Erythroblast (primary cell): ENCODE data around the gene LAGE3.

Experiments used
- GATA1 ChIP-seq: IDR thresholded peaks from 2 replicates; pipeline ENCODE4 v1.6.1; 2011; ENCODE audit warnings: low read depth, mild to moderate bottlenecking, control low read depth, low read length, moderate library complexity
- POLR2A ChIP-seq: IDR thresholded peaks from 2 replicates; pipeline ENCODE4 v1.6.1; 2011; ENCODE audit warnings: mild to moderate bottlenecking, low read length

GRCh38 chrX:154469114-154469513 is 10.0 kb downstream of the LAGE3 start:
- TF ChIP-seq POLR2A, result no peak
- TF ChIP-seq GATA1, result no peak
